ENCODE results near the gene IL18. TPM values are rescaled to one million over a fixed set of nuclear protein-coding genes. Genes with fewer than 3 reads are reported as not detected.

The IL18 gene
- total RNA-seq, 1 donor from 2014 or later, result 1.4 TPM

Other genes starting within 250 kb of the IL18 start
- gene C11orf52, start 245.2 kb downstream of the IL18 start, total RNA-seq, result 16.2 and 19.4 TPM in 2 replicates
- 23.5 and 25.0 TPM in 2 replicates for gene DIXDC1, start 226.8 kb downstream of the IL18 start, total RNA-seq
- 36.7 and 38.7 TPM in 2 replicates for gene DLAT, start 138.7 kb downstream of the IL18 start, total RNA-seq
- gene PIH1D2, start 90.1 kb downstream of the IL18 start, total RNA-seq, result 4.9 and 6.2 TPM in 2 replicates
- gene NKAPD1, start 89.8 kb downstream of the IL18 start, total RNA-seq, result 27.2 and 29.6 TPM in 2 replicates
- 71.2 and 71.7 TPM in 2 replicates for gene TIMM8B, start 77.3 kb downstream of the IL18 start, total RNA-seq
- gene SDHD, start 77.2 kb downstream of the IL18 start, total RNA-seq, result 40.4 and 46.9 TPM in 2 replicates
- not detected in 2 replicates for gene TEX12, start 3.3 kb upstream of the IL18 start, total RNA-seq
- gene BCO2, start 11.4 kb upstream of the IL18 start, total RNA-seq, result 3.0 and 3.6 TPM in 2 replicates
- 46.3 and 49.6 TPM in 2 replicates for gene PTS, start 62.3 kb upstream of the IL18 start, total RNA-seq
- gene PLET1, start 96.8 kb upstream of the IL18 start, total RNA-seq, result not detected in 2 replicates

Data from progenitor cell of endocrine pancreas (in vitro differentiated cells).